ENCODE data around the gene TSPAN4.

- TF ChIP-seq CTCF (IDR thresholded peaks at IDR 0.05; ENCODE audit: insufficient read depth, low read length), result no peak
- no peak for TF ChIP-seq POLR2AphosphoS5 (IDR thresholded peaks at IDR 0.05; ENCODE audit: low read depth)
Measured at GRCh38 chr11:882596-882995, 39.9 kb downstream of the TSPAN4 start.
